HT-29 (cell line): ENCODE results near the gene USP6NL. TPM values are rescaled to one million over a fixed set of nuclear protein-coding genes. Genes with fewer than 3 reads are reported as not detected.
"Not testable (repeated sequence)": the region's sequence is repeated elsewhere in the genome, so short reads cannot be mapped to it uniquely, and the experiment has no call there.

Experiments used
- DNase-seq: peaks from one replicate; pipeline ENCODE4 v3.0.0-alpha.2; 2015; ENCODE audit warnings: low spot score
- total RNA-seq: library from RNA; depleted of rRNA; stranded (reverse); fragments of >200 nt; shearing (Covaris generic); gene quantifications from 2 replicates; pipeline ENCODE4 v1.2.3, GENCODE V29; 2014; rRNA removed

Gene USP6NL
- total RNA-seq, result 16.9 and 18.6 TPM in 2 replicates

DNA sequence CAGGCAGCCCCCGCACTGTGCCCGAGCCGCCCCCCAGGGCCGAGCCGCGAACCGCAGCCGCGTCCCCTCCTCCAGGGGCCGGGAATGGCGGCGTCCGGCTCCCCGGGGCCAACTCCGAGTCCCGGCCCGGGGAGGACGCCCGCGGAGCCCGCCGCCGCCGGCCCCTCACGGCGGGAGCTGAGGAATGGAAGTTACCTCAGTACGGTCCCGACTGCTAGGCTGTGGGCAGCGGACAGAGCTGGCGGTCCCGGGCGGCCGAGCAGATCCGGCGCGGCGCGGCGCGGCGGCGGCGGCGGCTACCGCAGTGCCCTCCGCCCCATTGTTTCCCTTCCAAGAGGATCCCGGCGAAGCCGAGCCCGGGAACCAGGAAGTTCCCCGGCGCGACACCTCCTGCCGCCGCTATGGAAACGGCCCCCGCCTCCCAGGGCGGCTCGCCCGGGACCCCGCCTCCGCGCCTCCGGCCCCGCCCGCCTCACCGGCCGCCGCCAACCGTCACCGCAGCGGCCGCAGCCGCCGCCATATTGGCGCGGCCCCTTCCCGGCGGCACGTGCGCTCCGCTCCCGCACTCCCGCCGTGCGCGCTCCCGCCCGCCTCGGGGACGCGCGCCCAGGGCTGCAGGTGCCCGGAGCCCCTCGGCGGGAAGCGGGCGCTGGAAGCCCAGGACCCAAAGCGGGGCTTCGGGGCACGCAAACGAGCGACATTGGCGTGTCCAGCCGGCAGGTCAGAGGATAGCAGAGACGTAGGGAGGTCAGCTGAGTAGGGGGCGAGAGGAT, at the start of gene USP6NL:
TSS of gene USP6NL (minus strand) at position 403 of the 773 bp plus-strand sequence. CDS start 14,016 bp downstream, outside the sequence.
- DNase-seq, result peak; percentile 91

DNA sequence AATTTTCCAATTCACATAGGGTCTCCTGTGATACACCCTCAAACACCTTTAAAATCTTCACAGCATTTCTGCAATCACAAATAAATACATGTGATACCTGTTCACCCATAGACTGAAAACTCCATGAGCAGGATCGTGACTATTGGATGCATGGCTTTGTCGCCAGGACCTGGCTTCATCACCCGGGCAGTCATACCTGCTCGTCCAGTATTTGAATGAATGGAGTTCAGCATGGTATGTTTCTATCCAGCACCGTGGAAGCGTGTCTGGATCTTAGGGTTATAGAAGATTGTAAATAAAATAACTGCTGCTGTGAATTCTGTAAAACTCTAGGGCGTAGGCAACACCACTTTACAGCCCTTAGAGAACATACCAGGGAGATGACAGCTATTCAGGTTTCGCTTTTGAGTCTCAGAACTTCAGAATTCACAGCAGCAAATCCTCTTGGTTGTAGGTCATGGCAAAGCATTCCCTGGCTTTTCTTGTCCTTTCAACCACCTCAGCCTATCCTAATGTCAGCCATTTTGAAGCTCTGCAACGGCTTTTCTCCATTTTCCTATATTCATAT, 47.4 kb upstream of the USP6NL start:
- DNase-seq, result peak; percentile 49

DNA sequence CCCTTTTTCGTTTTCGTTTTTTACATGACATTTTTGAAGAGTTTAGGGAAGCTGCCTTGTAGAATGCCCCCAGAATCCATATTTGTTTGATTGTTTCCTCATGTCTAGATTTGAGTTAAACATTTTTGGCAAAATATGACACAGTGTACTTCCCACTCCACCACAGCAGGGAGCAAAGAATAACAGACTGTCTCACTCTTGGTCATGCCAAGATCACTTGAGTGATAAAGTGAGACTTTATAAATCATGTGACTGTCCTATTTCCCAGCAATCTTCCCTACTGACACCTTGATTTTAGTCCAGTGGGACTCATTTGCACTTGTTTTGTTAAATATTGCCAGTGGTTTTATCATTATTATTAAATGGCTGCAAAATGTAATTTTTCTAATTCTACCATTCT, 44.4 kb upstream of the USP6NL start:
- no peak for DNase-seq

DNA sequence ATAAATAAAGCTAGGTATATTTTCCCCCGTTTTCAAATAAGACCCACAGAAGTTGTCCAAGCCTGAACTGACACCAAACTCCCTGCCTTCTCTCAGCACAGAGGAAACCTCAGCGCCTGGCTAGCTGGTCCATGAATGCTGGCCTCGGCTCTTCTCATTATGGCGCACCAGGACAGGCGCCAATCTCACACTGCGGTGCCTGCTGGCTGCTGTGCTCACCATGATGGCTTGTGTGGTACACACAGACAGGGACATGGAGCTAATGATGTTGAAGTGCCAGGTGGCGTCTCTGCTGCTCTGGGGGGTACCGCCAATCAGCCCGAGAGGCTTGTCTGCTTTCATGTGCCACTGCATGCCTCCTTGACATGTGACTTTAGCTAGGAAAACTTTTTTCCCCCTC, 43.2 kb upstream of the USP6NL start:
- no peak for DNase-seq

DNA sequence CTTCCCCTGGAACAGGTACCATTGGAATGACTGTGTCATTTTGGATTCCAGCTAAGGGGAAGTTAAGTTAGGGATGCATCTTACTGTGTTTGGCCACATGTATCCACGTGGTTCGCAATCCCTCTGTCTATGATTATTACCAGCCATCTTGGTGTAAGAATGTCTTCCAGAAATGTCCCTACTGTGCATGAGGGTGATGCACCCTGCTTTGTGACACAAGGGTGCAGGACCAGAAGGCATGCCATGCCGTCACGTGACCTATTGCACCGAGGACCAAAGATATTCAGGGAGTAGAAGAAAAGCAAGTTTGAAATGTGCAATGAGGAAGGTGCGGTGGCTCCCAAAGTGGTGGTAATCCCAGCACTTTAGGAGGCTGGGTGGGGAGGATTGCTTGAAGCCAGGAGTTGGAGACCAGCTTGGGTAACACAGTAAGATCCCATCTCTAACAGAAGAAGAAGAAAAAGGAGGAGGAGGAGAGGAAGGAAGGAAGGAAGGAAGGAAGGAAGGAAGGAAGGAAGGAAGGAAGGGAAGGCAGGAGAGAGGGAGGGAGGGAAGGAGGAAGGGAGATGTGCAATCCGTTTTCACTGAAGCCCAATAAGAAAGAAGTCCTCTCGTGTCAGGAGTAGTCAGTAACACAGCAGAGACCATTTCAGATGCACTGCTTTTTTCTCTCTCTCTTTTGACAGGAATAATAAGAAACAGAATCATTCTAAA, 42.5 kb upstream of the USP6NL start:
- DNase-seq, result no peak

DNA sequence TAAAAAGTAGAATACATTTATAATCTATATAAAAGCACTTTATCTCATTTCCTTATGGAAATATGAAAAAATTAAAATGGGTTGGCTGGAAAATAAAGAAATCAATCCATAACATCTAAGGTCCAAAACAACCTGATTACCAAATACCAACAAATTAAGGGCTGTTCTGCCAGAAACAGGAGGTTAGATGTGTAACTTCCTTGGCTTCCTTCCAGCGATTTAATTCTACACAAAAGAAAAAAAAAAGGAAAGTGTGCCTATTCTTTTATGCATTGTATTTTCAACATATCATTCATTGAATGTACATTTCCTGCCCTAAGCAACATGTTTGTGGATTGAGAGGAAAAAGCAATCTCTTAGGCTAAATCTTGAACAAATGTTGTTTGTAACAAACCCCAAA, 36.2 kb upstream of the USP6NL start:
- DNase-seq, result no peak

DNA sequence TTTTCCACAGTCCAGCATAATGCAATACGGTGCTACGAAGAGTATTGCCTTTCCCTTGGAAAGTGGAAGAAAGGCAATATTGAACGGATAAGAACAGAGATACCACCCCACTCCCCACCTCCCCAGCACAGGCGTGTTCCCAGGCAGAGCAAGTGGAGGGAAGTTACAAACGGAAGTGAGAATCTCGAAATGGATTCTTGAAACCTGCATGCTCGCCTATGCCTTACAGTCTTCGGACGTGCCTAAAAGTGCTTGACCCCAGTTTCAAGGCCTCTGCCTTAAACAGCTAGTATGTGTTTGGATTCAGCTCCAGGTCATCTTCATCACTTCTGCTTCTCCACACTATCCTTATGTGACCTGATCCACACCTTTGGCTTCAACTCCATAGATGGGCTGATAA, 35.0 kb upstream of the USP6NL start:
- no peak for DNase-seq

DNA sequence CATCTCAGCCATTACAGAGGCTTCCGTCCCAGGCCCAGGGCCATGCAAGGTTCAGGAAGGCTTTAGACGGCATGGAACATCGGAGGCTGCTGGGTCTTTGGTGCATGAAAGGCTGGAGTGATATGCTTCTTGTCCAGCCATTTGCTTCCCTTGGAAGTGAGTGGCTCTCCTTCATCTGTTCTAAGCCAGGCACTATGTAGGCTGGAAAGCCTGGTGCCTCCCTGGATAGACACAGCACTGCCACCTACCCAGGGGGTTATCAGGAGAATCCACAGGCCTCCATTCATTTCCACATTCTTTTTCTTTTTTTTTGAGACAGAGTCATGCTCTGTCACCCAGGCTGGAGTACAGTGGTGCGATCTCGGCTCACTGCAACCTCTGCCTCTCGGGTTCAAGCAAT, 31.6 kb upstream of the USP6NL start:
- no peak for DNase-seq

DNA sequence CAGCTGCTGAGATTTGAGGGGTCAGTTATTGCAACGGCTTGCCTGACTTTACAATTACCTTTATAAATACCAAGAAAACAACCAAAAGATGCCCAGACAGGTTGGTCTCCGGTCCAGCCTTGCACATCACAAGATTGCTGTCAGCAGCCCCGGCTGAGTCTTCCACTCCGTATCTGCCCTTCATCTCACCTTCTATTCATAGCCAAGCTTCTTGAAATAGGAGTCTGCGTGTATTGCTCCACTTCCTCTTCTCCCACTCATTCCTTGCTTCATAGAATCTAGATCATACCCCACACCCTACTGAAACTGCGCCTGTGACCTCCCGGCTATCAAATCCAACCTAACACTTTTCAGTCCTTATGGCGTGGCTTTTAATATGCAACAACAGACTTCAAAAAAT, 31.1 kb upstream of the USP6NL start:
- DNase-seq, result no peak

DNA sequence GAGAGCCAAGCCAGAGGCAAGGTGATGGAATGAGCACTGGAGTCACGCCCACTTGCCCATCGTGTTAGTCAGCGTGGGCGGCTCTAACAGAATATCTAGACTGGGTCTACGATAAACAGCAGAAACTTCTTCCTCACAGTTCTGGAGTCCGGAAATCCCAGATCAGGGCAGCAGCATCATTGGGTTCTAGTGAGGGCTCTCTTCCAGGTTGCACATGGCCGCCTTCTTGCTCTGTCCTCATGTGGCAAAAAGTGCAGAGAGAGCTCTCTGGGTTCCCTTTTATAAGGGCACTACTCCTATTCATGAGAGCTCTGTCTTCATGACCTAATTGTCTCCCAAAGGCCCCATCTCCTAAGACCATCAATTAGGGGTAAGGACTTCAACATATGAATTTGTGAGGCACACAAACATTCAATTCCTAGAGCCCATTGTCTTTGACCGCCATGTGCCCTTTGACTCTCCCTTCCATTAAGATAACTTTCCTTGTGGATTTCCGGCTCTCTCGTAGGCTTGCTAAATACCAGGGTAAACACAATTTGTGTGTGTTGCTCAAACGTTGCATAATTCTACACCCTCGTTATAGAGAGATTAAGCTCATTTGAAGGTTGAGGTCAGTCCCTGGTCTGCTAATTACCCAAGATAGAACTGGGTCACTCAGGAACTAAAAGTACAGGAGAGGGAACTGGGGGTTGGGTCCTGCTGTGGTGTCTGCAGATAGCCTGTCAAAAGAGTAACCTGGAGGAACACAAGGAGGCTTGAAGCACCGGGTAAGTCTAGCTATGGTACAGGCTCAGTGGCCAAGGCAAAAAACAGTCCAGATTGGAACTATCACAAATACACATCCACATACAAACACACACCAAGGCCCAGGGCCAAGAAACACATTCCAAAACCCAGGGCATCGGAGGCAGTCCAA, 28.7 kb upstream of the USP6NL start:
- DNase-seq, result no peak

DNA sequence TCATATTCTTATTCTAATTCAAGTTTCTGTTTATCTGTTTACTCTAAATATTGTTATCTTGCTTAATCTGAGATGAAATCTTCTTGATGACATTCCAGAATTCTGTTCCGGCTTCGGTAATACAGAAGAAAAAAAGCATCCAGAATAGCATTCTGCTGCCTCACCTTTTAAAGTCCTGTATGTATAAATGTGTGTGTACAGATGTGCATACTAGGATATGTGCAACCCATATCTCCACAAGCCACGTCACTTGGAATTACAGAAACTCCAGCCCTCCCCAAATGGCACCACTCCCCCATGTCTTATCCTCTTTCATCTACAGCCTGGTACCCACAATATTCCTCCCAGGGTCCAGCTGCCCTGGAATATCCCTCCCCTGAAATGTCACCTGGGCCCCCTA, 27.9 kb upstream of the USP6NL start:
- DNase-seq, result no peak

DNA sequence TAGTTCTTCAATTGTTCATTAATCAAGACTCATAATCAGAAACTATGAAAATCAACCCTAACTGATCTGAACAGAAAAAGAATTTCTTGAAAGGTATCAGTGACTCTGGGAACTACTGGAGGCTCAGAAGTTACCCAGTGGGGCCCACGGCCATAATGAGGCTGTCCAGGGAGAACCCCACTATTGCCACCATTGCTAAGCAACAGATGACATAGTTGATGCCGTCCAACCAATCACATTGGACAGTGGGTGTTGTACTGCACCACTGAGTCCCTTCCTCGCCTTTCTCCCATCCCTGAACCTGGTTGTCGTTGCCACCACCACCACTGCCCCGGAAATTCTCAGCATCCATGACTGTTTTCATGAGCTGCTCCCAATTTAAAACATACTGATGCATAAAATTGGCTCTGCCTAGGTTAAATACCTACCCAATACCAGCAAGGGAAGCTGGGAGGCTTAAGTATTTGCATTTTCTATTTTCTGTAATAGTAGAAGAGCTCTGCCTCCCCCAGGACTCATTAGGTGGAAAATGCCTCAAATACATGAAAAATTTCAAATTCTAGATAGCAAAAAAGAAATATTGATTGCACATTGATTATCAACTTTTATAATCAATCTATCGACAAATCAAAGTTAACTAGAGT, 26.7 kb upstream of the USP6NL start:
- no peak for DNase-seq

DNA sequence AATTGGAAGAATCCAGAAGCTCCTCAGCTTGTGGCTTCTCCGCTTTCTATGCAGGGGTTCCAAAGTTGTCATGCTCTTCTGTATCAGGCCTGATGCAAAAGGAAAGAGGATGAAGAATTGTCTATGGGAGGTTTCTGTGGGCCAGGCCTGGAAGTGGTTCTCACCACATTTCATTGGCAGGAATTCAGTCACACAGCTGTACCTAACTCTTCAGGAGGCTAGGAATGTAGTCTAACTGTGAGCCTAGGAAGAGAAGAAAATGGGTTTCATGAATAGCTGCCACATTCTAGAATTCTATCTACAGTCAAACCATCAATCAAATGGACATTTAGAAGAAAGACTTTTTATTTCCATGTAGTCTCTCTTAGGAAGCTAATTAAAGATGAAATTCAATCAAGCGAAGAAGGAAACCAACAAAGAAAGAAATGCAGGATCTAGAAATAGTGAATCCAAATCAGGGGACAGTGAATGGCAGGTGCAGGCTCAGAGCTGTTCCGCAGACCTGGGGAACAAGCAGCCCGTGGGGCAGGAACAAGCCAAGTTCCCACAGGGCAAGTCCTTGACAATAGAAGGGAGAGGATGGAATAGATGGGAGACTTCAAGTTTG, 25.4 kb upstream of the USP6NL start:
- DNase-seq, result no peak

DNA sequence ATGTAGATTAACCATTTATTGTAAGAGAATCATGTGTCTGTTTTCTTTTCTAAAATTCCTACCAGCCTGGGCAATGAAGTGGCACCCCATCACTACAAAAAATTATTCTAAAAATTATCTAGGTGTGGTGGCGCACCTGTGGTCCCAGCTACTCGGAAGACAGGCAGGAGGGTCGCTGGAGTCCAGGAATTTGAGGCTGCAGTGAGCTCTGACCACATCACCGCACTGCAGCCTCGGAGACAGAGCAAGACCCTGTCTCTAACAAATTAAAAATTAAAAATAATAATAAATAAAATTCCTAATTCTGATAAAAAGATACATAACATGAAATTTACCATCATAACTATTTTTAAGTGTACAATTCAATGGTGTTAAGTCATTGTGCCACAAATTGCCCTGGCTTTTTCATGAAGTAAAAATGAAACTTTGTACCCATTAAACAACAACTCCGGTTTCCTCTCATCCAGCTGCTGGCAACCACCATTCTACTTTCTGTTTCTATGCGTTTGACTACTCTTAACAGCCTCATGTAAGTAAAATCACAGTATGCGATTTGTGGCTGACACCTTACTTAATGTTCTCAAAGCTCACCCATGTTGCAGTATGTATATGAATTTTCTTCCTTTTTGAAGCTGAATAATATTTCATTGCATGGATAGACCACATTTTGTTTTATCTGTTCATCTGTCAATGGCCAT, 20.6 kb upstream of the USP6NL start:
- DNase-seq, result no peak

DNA sequence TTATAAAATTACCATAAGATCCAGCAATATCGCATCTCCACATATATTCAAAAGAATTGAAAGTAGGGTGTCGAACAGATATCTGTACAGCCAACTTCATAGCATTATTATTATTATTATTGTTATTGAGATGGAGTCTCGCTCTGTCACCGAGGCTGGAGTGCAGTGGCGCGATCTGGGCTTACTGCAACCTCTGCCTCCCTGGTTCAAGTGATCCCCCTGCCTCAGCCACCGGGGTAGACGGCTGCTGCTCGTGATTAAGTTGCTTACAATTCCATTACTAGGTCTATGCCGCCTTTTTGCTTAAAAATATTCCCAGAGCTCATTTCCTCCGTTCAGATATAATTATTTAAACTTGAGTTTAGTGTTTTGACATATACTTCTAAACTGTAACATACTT, 19.8 kb upstream of the USP6NL start:
- no peak for DNase-seq

DNA sequence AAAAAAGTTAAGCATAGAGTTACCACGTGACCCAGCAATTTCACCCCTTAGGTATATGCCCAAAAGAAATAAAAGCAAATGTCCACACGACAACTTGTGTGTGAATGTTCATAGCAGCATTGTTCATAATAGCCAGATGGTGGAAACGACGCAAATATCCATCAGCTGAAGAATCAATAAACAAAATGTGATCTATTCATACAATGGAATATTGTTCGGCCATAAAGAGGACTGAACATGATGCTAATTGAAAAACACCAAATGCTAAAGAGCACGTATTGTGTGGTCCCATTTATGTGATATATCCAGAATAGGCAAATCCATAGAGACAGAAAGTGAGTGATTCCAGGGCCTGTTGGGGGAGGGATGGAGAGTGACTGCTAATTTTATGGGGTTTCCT, 18.3 kb upstream of the USP6NL start:
- DNase-seq, result no peak

DNA sequence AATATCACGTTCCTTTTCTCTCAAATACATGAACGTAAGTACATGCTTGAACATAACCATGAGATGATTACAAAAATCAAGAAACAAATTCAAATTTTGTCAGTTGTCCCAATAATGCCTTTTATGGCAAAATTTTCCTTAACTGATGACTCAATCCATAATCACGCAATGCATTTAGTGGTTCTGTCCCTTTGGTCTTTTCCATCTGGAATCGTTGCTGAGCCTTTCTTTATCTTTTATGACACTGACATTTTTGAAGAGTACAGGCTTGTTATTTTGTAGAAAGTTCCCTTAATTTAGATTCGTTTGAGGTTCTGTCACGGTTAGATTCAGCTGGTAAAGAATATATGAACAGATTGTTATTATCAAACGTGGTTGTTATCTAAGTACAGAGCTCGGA, 16.5 kb upstream of the USP6NL start:
- not testable (repeated sequence) for DNase-seq

DNA sequence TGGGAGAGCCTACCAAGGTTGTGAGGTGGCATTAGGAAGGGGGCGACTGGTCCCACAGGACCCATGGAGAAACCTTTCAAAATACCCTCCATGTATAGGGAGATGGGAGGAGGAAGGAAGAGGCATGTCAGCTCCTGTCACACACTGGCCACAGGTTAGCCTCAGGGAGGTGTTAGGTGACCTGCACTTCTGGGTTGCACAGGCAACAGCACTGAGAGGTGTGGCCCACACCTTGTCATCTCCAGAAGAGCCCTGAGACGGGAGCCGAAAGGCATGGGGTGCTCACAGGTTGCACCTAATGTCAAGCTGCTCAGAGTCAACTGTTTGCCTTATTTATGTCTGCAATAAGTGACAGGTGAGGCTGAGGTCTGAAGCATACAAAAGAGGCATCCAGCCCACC, 14.6 kb upstream of the USP6NL start:
- no peak for DNase-seq

DNA sequence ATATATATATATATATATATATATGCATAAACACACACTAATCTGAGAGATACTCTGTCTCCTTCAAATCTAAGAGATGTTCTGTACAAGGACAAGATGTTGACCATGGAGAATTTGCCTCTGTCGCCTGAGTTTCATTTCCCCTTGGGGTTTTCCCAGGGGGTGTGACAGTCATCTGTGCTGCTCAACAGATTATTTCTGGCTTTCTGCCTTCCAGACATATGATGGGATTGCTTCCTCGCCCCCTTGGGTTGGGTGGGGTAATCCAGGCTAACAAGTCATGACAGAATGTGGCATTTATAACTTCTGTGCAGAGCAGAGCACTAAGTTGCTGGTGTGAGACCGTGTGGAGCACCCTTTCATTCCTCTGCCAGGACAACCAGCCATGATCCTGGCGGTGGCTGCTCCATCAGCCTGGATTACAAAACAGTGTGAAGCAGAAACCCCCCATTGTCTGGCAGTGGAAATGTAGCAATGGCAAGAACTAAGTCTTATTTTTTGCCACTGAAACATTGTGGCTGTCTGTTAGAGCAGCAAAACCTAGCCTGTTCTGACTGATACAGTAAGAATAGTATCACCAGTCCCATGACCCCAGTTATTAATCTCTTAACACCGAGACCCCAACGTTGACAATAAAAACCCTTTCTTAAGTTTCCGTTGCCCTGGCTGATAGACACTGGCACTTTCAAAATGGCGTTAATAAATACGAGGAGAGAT, 13.7 kb upstream of the USP6NL start:
- no peak for DNase-seq

DNA sequence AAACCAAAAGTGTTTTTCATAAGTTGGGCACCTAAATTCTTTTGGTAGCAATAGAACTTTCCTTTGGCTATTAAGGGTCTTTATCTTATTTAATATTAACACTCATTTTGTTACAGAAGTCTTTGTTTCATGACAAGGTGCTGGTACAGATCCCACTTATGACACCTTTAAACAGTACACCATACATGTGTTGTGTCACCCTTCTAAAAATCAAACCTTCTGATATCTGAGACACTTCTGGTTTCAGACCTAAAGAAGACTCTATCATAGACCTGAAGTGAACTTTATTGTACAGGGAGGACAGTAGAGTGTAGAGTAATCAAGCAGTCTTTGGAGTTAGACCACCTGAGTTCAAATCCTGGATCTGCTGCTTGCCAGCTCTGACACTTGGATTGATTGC, 5.8 kb upstream of the USP6NL start:
- no peak for DNase-seq
